Measurements from ENCODE around the gene RAP2B.

The RAP2B gene

GRCh38 chr3:153165261-153165681 lies 3.2 kb downstream of the RAP2B start:
- DNase-seq (ENCODE audit: low spot score in 2 of 2): no peak
- H3K4me1 ChIP-seq: peaks cover 14% of the 10 kb centered on the region
- H3K36me3 ChIP-seq (replicated peaks): no peaks in the 10 kb centered on the region; the same call in none of the 2 replicates
- in situ Hi-C loops (cut with MboI; ENCODE audit: low sequenced_read_pairs): no loop called here
- no peaks in the 10 kb centered on the region for H3K27me3 ChIP-seq (ENCODE audit: low read depth)
- peak overlapping the region; percentile 73 for H3K4me3 ChIP-seq
- no peaks in the 10 kb centered on the region for H3K9me3 ChIP-seq

- no peak for DNase-seq (ENCODE audit: low spot score in 2 of 2)
- H3K27me3 ChIP-seq (ENCODE audit: low read depth): no peaks in the 10 kb centered on the region
- no peaks in the 10 kb centered on the region; the same call in none of the 2 replicates for H3K36me3 ChIP-seq (replicated peaks)
- in situ Hi-C loops (cut with MboI; ENCODE audit: low sequenced_read_pairs): no loop called here
- no peaks in the 10 kb centered on the region for H3K9me3 ChIP-seq
- no peak overlapping the region for H3K4me3 ChIP-seq
- peaks cover 16% of the 10 kb centered on the region for H3K4me1 ChIP-seq
Observed at GRCh38 chr3:153166206-153166605, 4.2 kb downstream of the RAP2B start.

GRCh38 chr3:153166796-153167195 lies 4.8 kb downstream of the RAP2B start:
- in situ Hi-C loops (cut with MboI; ENCODE audit: low sequenced_read_pairs): no loop called here
- no peaks in the 10 kb centered on the region; the same call in none of the 2 replicates for H3K36me3 ChIP-seq (replicated peaks)
- no peak overlapping the region for H3K4me3 ChIP-seq

GRCh38 chr3:153169793-153170383 lies 7.9 kb downstream of the RAP2B start:
- in situ Hi-C loops (cut with MboI; ENCODE audit: low sequenced_read_pairs): no loop called here
- Histone ChIP-seq H3K4me3 (no peak overlapping the region), H3K4me1 (peaks cover 12% of the 10 kb centered on the region), H3K36me3 (replicated peaks) (no peaks in the 10 kb centered on the region; the same call in 1 of the 2 replicates), H3K27me3 (ENCODE audit: low read depth) (no peaks in the 10 kb centered on the region), H3K9me3 (no peaks in the 10 kb centered on the region)
- DNase-seq (ENCODE audit: low spot score in 2 of 2): no peak

More at GRCh38 chr3:153166796-153167195, 4.8 kb downstream of the RAP2B start:
- no peaks in the 10 kb centered on the region for H3K27me3 ChIP-seq (ENCODE audit: low read depth)
- peaks cover 16% of the 10 kb centered on the region for H3K4me1 ChIP-seq
- no peaks in the 10 kb centered on the region for H3K9me3 ChIP-seq
- no peak for DNase-seq (ENCODE audit: low spot score in 2 of 2)

- Histone ChIP-seq H3K27me3 (ENCODE audit: low read depth) (no peaks in the 10 kb centered on the region), H3K4me1 (peaks cover 7% of the 10 kb centered on the region), H3K4me3 (no peak overlapping the region), H3K9me3 (no peaks in the 10 kb centered on the region), H3K36me3 (replicated peaks) (no peaks in the 10 kb centered on the region; the same call in 1 of the 2 replicates)
- in situ Hi-C loops (cut with MboI; ENCODE audit: low sequenced_read_pairs): no loop called here
- no peak for DNase-seq (ENCODE audit: low spot score in 2 of 2)
Observed at GRCh38 chr3:153171256-153171655, 9.2 kb downstream of the RAP2B start.

- no peak for DNase-seq (ENCODE audit: low spot score in 2 of 2)
- Histone ChIP-seq H3K4me1 (peaks cover 2% of the 10 kb centered on the region; the same call in 1 of the 2 replicates), H3K36me3 (replicated peaks) (no peaks in the 10 kb centered on the region; the same call in 1 of the 2 replicates), H3K27me3 (ENCODE audit: low read depth) (no peaks in the 10 kb centered on the region), H3K4me3 (no peak overlapping the region), H3K9me3 (no peaks in the 10 kb centered on the region)
- in situ Hi-C loops (cut with MboI; ENCODE audit: low sequenced_read_pairs): no loop called here
Observed at GRCh38 chr3:153171918-153172317, 9.9 kb downstream of the RAP2B start.

GRCh38 chr3:153172796-153173757 lies 11.1 kb downstream of the RAP2B start:
- in situ Hi-C loops (cut with MboI; ENCODE audit: low sequenced_read_pairs): no loop called here
- H3K9me3 ChIP-seq: no peaks in the 10 kb centered on the region
- no peaks in the 10 kb centered on the region for H3K27me3 ChIP-seq (ENCODE audit: low read depth)
- 0 out of 2 replicates have a peak, but pooled peaks cover 2% of the 10 kb centered on the region for H3K4me1 ChIP-seq
- DNase-seq (ENCODE audit: low spot score in 2 of 2): no peak
- H3K36me3 ChIP-seq (replicated peaks): no peaks in the 10 kb centered on the region
- no peak overlapping the region for H3K4me3 ChIP-seq

GRCh38 chr3:153173758-153174516 lies 11.9 kb downstream of the RAP2B start:
- H3K4me3 ChIP-seq: no peak overlapping the region
- no peaks in the 10 kb centered on the region for H3K27me3 ChIP-seq (ENCODE audit: low read depth)
- H3K36me3 ChIP-seq (replicated peaks): no peaks in the 10 kb centered on the region
- H3K4me1 ChIP-seq: 0 out of 2 replicates have a peak, but pooled peaks cover 2% of the 10 kb centered on the region
- DNase-seq (ENCODE audit: low spot score in 2 of 2): no peak
- no peaks in the 10 kb centered on the region for H3K9me3 ChIP-seq
- in situ Hi-C loops (cut with MboI; ENCODE audit: low sequenced_read_pairs): no loop called here

GRCh38 chr3:153176197-153176596 lies 14.2 kb downstream of the RAP2B start:
- Histone ChIP-seq H3K4me3 (no peak overlapping the region), H3K4me1 (0 out of 2 replicates have a peak, but pooled peaks cover under 1% of the 10 kb centered on the region), H3K36me3 (replicated peaks) (no peaks in the 10 kb centered on the region), H3K9me3 (no peaks in the 10 kb centered on the region), H3K27me3 (ENCODE audit: low read depth) (no peaks in the 10 kb centered on the region)
- DNase-seq (ENCODE audit: low spot score in 2 of 2): no peak
- in situ Hi-C loops (cut with MboI; ENCODE audit: low sequenced_read_pairs): no loop called here

GRCh38 chr3:153180860-153181372 lies 18.9 kb downstream of the RAP2B start:
- no peaks in the 10 kb centered on the region for H3K4me1 ChIP-seq
- no peak overlapping the region for H3K4me3 ChIP-seq
- H3K27me3 ChIP-seq (ENCODE audit: low read depth): no peaks in the 10 kb centered on the region
- no peaks in the 10 kb centered on the region for H3K36me3 ChIP-seq (replicated peaks)
- in situ Hi-C loops (cut with MboI; ENCODE audit: low sequenced_read_pairs): no loop called here
- H3K9me3 ChIP-seq: no peaks in the 10 kb centered on the region
- no peak for DNase-seq (ENCODE audit: low spot score in 2 of 2)

GRCh38 chr3:153182501-153183293 lies 20.7 kb downstream of the RAP2B start:
- H3K4me3 ChIP-seq: no peak overlapping the region
- H3K4me1 ChIP-seq: 0 out of 2 replicates have a peak, but pooled peaks cover 2% of the 10 kb centered on the region
- no peaks in the 10 kb centered on the region for H3K27me3 ChIP-seq (ENCODE audit: low read depth)
- in situ Hi-C loops (cut with MboI; ENCODE audit: low sequenced_read_pairs): no loop called here
- no peaks in the 10 kb centered on the region for H3K9me3 ChIP-seq
- no peak for DNase-seq (ENCODE audit: low spot score in 2 of 2)
- no peaks in the 10 kb centered on the region for H3K36me3 ChIP-seq (replicated peaks)

- H3K27me3 ChIP-seq (ENCODE audit: low read depth): no peaks in the 10 kb centered on the region
- no peak for DNase-seq (ENCODE audit: low spot score in 2 of 2)
- H3K4me1 ChIP-seq: peaks cover 8% of the 10 kb centered on the region
- no peak overlapping the region for H3K4me3 ChIP-seq
- H3K36me3 ChIP-seq (replicated peaks): no peaks in the 10 kb centered on the region
- H3K9me3 ChIP-seq: no peaks in the 10 kb centered on the region
- in situ Hi-C loops (cut with MboI; ENCODE audit: low sequenced_read_pairs): no loop called here
Observed at GRCh38 chr3:153190923-153191322, 28.9 kb downstream of the RAP2B start.

- in situ Hi-C loops (cut with MboI; ENCODE audit: low sequenced_read_pairs): no loop called here
- Histone ChIP-seq H3K4me3 (no peak overlapping the region), H3K4me1 (peaks cover 8% of the 10 kb centered on the region), H3K27me3 (ENCODE audit: low read depth) (no peaks in the 10 kb centered on the region), H3K9me3 (no peaks in the 10 kb centered on the region), H3K36me3 (replicated peaks) (no peaks in the 10 kb centered on the region)
- no peak for DNase-seq (ENCODE audit: low spot score in 2 of 2)
Observed at GRCh38 chr3:153192327-153192726, 30.3 kb downstream of the RAP2B start.

Measured in HAP-1 (cell line).